Measurements from ENCODE around the gene FAM25C.
"Not testable (repeated sequence)": the region's sequence is repeated elsewhere in the genome, so short reads cannot be mapped to it uniquely, and the experiment has no call there.

FAM25C gene

DNA sequence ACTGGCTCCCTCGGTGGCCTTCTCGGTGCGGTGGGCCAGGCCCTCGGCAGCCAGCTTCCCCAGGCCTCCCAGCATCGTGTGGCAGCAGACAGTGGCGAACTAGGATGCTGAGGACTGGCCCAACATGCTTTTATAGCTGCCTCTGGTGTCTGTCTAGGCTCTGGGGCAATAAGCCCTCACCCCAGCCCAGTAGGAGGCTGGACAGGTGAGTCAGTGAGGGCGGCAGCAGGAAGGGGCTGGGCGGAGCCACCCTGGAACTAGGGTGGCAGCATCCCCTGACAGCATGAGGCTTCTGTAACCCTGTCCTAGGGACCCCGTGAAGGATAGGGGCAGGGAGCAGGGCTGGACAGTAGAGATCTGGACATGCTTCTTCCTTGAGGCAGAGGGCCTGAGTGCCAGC, at the start of gene FAM25C:
TSS of gene FAM25C (minus strand) at position 101 of the 400 bp plus-strand sequence. CDS start at position 75, 26 bp downstream.
- H3K4me3 ChIP-seq (ENCODE audit: low read length) = not testable (repeated sequence)

DNA sequence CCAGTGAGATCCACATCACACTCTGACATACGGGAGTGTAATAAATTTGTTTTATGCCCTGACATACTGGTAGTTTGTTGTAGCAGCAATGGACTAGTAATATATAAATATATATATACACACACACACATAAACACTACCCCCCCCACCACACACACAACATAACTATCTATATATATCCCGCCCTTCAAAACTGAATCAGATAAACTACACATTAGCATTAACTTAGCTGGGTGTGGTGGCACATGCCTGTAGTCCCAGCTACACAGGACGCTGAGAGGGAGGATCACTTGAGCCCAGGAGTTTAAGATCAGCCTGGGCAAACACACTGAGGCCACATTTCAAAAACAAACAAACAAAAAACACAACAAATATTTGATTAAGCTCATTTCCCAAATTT, 45.0 kb upstream of the FAM25C start:
- H3K4me3 ChIP-seq (ENCODE audit: low read length) = not testable (repeated sequence)

- H3K4me3 ChIP-seq (ENCODE audit: low read length) = not testable (repeated sequence)
Measured at GRCh38 chr10:48031390-48031789, 31.8 kb upstream of the FAM25C start.

DNA sequence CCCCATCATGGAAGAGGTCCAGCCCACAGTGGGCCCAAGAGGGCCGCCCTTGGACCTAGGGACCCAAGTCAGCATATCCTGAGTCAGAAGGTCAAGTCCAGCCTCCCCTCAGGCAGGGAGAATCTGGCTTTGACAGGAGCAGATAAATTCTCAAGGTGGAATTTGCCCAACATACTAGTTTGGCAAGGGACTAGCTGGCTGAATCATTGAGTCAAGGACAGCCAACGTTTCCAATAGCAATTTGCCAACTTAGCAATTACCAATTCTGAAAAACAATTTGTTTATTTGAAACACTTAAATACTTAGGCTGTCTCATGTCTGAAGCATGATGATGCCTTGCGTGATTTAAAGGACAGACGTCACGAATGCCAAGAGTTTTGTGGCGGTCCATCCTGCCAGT, 2.7 kb upstream of the FAM25C start:
- H3K4me3 ChIP-seq (ENCODE audit: low read length) = not testable (repeated sequence)

GRCh38 chr10:47994045-47994444, 5.5 kb downstream of the FAM25C start:
- not testable (repeated sequence) for H3K4me3 ChIP-seq (ENCODE audit: low read length)

DNA sequence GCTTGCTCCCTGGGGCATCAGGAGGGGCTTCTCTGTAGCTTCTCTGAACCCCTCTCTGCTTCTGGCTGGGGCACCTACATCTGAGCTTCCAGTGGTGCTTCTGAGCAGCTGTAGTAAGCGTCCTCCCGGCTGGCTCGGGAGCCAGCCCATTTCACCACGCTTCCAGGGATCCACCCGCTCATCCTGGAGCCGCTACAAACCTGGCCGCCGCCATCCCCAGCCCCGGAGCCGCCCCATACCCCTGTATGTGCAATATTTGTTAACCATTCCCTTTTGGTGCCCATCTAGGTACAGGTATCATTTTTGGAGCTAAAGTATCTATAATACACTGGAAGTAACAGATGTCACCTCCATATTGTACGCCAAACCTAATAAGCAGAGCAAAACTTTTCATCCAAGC, 7.0 kb downstream of the FAM25C start:
- H3K4me3 ChIP-seq (ENCODE audit: low read length) = not testable (repeated sequence)

DNA sequence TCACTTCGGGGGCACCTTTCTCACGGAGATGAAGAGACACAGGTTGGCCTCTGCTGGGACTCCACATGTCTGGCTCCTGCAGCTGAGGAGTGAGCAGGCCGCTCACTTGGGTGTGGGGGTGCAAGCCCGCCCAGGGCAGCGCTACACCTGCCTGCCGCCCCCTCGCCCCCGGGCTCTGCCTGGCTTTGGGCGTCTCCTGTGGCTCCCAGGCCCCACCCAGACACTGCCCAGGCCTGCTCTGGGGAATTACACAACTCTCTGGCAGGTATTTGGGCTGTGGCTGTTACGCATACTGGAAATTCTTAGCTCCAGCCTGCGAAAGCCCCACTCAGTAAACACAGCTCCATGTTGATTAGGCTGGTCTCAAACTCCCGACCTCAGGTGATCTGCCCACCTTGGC, 7.9 kb downstream of the FAM25C start:
- not testable (repeated sequence) for H3K4me3 ChIP-seq (ENCODE audit: low read length)

DNA sequence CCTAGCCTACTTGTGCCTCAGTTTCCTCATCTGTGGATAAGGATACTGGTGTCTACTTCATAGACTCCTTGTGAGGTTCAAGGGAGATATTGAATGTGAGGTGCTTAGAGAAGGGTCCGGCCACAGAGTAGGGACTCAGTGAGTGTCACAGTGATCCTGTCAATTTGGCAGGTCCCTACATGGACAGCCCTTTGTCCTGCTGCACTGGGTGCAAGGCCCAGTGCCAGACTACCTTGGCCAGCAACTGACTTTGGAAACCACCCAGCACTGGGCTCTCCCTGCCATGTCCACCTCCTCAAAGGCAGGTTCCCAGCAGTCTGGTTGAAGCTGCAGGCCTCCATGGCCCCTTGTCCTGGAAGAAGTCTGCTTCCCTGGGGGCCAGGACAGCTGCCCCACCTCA, 9.5 kb downstream of the FAM25C start:
- not testable (repeated sequence) for H3K4me3 ChIP-seq (ENCODE audit: low read length)

DNA sequence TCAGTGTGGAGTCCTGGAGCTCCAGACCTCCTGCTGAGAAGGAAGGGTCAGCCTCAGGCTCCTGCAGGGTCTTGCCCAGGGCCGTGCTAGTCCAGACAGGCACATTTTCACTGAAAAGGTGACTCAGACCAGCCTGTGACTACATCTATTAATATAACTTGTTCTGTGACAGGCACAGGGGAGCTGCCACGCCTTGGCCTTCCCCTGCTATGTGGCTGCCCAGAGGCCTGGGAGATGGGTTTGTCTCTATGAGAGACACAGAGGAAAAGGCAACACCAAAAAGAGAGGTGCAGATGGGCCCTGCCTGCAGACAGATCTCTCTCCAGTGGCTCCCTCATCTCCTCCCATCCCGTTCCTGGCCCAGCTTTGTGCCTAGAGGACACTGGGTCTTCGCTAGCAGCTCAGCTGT, 10.0 kb downstream of the FAM25C start:
- H3K4me3 ChIP-seq (ENCODE audit: low read length) = not testable (repeated sequence)

DNA sequence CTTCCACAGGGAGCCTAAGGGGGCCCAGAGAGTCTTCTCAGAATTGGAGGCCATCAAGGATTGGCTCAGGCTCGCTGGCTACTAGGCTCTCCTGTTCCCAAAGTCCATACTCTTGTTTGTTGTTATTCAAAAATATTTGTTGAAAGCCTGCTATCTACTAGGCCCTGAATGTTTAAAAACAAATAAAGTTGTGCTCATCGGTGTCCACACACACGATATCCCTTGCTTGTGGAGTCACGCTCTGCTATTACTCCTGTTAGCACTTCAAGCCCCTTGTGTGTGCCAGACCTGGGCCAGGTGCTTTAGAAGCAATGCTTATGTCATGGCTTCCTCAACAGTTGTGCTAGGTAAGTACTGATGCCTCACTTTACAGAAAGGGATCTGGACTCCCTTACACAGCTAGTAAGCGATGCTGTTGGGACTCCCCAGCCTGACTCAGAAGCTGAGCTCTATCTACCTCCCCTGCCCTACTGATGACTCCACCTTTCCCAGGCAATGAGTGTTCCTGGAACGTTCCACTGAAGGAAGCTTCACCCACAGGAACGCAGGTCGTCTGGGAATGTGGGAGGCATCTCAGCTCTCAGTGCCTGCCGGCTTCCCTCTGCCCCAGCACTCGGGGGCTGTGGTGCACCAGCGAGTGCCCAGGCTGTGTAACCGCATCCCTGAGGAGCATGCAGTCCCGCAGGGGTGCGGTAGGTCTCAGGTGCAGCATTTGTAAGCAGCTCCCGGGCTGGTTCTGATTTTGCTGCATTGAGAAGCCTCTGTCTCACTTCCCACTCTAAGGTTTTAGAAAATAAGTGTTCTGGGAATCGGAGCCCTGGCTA, 10.7 kb downstream of the FAM25C start:
- H3K4me3 ChIP-seq (ENCODE audit: low read length) = not testable (repeated sequence)

GRCh38 chr10:47987952-47988351, 11.6 kb downstream of the FAM25C start:
- H3K4me3 ChIP-seq (ENCODE audit: low read length) = not testable (repeated sequence)

GRCh38 chr10:47986413-47987230, 13.0 kb downstream of the FAM25C start:
- H3K4me3 ChIP-seq (ENCODE audit: low read length) = not testable (repeated sequence)

- H3K4me3 ChIP-seq (ENCODE audit: low read length) = not testable (repeated sequence)
Measured at GRCh38 chr10:47975409-47975808, 24.2 kb downstream of the FAM25C start.

GRCh38 chr10:47973131-47973530, 26.5 kb downstream of the FAM25C start:
- not testable (repeated sequence) for H3K4me3 ChIP-seq (ENCODE audit: low read length)

- H3K4me3 ChIP-seq (ENCODE audit: low read length) = not testable (repeated sequence)
Measured at GRCh38 chr10:47972077-47972476, 27.5 kb downstream of the FAM25C start.

GRCh38 chr10:47971598-47971997, 28.0 kb downstream of the FAM25C start:
- not testable (repeated sequence) for H3K4me3 ChIP-seq (ENCODE audit: low read length)

DNA sequence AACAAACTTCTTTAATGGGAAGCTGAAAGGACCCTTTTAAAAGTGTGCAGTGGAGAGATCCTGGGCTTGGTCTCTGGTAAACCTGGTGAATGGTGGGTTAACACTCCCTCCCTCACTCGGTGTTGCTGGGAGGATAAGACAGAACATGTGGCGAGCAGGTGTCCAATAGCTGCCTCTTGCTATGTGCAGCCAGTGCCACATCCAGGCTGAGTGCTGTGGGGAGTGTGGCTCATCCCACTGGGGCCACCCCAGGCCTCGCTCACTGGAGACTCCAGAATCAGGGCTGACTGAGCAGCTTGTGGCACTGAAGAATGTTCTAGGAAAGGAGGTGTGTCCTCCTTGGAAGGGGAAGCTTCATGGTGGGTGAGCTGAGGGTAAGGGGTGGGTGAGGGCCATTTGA, 29.5 kb downstream of the FAM25C start:
- not testable (repeated sequence) for H3K4me3 ChIP-seq (ENCODE audit: low read length)

GRCh38 chr10:47968988-47969387, 30.6 kb downstream of the FAM25C start:
- not testable (repeated sequence) for H3K4me3 ChIP-seq (ENCODE audit: low read length)

DNA sequence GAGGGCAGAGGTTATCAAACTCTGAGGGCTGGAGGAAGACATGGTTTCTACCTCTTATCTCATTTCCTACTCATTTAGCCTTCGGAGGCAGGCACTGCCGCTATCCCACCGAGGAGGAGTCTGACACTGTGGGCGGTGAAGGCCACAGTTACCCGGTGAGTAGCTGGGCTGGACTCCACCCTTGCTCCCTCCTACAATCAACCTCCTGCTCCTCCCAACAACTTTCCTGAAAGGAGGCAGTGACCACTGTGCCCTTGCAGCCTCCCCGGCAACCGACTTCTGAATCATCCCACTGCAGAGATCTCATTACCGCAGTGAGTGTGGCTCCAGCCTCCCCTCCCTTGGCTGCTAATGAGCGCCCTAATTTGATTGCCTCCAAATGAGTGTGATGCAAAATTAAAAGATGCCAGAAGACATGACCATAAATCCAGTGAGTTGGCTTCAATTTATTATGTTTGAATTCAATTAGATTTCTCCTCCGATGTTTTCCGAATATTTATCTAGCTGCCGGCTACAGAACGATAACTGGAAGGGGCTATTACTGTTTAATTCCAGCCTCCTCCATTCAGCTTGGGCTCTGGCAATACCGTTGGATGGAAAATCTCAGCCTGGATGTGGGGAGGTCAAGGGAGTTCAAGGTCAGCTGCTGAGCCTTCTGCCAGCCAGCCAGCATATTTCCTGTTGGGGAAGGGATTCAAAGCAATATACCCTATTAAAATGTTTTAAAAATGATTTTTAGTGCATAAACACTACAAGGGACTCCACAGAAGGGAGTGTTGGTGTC, 35.1 kb downstream of the FAM25C start:
- H3K4me3 ChIP-seq (ENCODE audit: low read length) = not testable (repeated sequence)

DNA sequence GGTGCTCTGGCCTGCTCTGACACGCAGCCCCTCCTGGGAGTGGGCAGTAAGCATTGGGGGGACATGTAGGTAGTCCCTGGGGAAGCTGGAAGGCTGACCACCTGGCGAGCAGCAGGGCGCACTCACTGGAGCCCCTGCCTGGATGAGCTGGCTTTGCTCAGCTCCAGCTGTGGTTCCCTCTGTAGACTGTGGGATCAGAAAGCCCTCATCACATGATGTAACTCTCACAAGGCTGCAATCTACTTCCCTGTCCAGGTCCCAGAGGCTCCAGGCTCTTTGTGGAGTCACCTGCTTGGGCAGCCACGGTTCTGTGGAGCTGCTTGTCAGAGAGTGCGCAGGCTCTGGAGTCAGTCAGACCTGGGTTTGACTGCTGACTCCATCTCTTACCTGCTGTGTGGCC, 36.8 kb downstream of the FAM25C start:
- H3K4me3 ChIP-seq (ENCODE audit: low read length) = not testable (repeated sequence)

DNA sequence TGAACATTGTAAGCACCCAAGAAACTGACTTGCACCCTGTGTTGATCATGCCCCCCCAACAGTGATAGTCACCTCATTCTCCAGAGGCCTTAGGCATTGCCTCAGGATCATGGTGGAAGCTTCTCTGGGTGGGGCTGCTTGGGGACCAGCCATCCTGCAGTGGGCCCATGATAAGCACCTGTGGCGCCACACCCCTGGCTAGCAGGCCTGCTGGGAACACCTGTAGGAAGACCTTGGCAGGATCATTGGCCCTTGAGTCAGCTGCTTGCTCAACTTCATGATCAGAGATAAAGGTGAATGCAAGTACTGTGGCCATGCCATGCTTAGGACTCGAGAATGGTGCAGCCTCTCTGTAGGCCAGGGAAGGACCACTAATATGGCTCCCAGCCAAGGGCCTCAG, 38.9 kb downstream of the FAM25C start:
- not testable (repeated sequence) for H3K4me3 ChIP-seq (ENCODE audit: low read length)

- not testable (repeated sequence) for H3K4me3 ChIP-seq (ENCODE audit: low read length)
Measured at GRCh38 chr10:47959677-47960076, 39.9 kb downstream of the FAM25C start.
